OCI-LY7 (cell line): ENCODE results near the gene SRL.

Experiments used
- EZH2phosphoT487 ChIP-seq: fragments of 200-600 bp; sonication (generic); IDR thresholded peaks from 2 replicates; pipeline ENCODE4 v1.6.1; 2018; ENCODE audit warnings: low read depth, borderline replicate concordance, mild to moderate bottlenecking, mixed run types, antibody characterized with exemption, low read length, moderate library complexity, mixed read lengths
- TF ChIP-seq, protein P1 (sequence below): fragments of 200-600 bp; sonication (generic); conservative IDR thresholded peaks from 2 replicates; pipeline ENCODE4 v1.5.1; 2014; ENCODE audit warnings: mild to moderate bottlenecking, antibody characterized with exemption, low read length, moderate library complexity, mixed read lengths

- TF ChIP-seq, protein P1, sequence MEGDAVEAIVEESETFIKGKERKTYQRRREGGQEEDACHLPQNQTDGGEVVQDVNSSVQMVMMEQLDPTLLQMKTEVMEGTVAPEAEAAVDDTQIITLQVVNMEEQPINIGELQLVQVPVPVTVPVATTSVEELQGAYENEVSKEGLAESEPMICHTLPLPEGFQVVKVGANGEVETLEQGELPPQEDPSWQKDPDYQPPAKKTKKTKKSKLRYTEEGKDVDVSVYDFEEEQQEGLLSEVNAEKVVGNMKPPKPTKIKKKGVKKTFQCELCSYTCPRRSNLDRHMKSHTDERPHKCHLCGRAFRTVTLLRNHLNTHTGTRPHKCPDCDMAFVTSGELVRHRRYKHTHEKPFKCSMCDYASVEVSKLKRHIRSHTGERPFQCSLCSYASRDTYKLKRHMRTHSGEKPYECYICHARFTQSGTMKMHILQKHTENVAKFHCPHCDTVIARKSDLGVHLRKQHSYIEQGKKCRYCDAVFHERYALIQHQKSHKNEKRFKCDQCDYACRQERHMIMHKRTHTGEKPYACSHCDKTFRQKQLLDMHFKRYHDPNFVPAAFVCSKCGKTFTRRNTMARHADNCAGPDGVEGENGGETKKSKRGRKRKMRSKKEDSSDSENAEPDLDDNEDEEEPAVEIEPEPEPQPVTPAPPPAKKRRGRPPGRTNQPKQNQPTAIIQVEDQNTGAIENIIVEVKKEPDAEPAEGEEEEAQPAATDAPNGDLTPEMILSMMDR = no peak
- TF ChIP-seq EZH2phosphoT487 = no peak
These were observed 72.5 kb downstream of the SRL start for GRCh38 chr16:4169415-4169814.
